Measurements from ENCODE around the gene MERTK. TPM values are rescaled to one million over a fixed set of nuclear protein-coding genes. Genes with fewer than 3 reads are reported as not detected.

Gene MERTK
- total RNA-seq, 4 donors from 2014 or later = 10.8 to 28.6 (median 11.6) TPM

- intact Hi-C loops (cut with DNase I; ENCODE audit: low total_unique reads) = no loop called here
- in situ Hi-C loops (cut with MboI; ENCODE audit: low pct_ligation_motif_present in 1 of 4, low pct_unique_long_range_greater_than_20kb in 1 of 4, low sequenced_read_pairs in 3 of 4) = no loop called here
Observed at GRCh38 chr2:111990375-111990774, 92.0 kb downstream of the MERTK start.

GRCh38 chr2:111990856-111991255, 92.4 kb downstream of the MERTK start:
- Histone ChIP-seq H3K27ac (no peak overlapping the region), H3K27me3 (no peaks in the 10 kb centered on the region), H3K9me3 (no peaks in the 10 kb centered on the region), H3K4me3 (no peak overlapping the region), H3K4me1 (peaks cover 0 to 32% (median 19%) of the 10 kb centered on the region in 4 donors), H3K36me3 (no peaks in the 10 kb centered on the region)
- no peak for DNase-seq
- TF ChIP-seq POLR2A (IDR thresholded peaks at IDR 0.05) (no peak), EP300 (IDR thresholded peaks at IDR 0.05; ENCODE audit: low read depth) (no peak)
- intact Hi-C loops (cut with DNase I; ENCODE audit: low total_unique reads) (no loop called here), in situ Hi-C loops (cut with MboI; ENCODE audit: low pct_ligation_motif_present in 1 of 4, low pct_unique_long_range_greater_than_20kb in 1 of 4, low sequenced_read_pairs in 3 of 4) (no loop called here)
- 92% methylated on average over 3 to 7 of the region's 7 CpGs for WGBS, 2 donors (ENCODE audit: low coverage in 1 of 2)

More at GRCh38 chr2:111990375-111990774, 92.0 kb downstream of the MERTK start:
- Histone ChIP-seq H3K4me1 (peaks cover 0 to 32% (median 15%) of the 10 kb centered on the region in 4 donors), H3K27me3 (no peaks in the 10 kb centered on the region), H3K36me3 (no peaks in the 10 kb centered on the region), H3K27ac (no peak overlapping the region), H3K9me3 (no peaks in the 10 kb centered on the region), H3K4me3 (no peak overlapping the region)
- 82 to 94% methylated on average over 3 of the region's 3 CpGs for WGBS, 2 donors (ENCODE audit: low coverage in 1 of 2)
- DNase-seq = no peak
- TF ChIP-seq POLR2A (IDR thresholded peaks at IDR 0.05) (no peak), EP300 (IDR thresholded peaks at IDR 0.05; ENCODE audit: low read depth) (no peak), POLR2AphosphoS5 (IDR thresholded peaks at IDR 0.05) (no peak), CTCF (IDR thresholded peaks at IDR 0.05) (no peak)

DNA sequence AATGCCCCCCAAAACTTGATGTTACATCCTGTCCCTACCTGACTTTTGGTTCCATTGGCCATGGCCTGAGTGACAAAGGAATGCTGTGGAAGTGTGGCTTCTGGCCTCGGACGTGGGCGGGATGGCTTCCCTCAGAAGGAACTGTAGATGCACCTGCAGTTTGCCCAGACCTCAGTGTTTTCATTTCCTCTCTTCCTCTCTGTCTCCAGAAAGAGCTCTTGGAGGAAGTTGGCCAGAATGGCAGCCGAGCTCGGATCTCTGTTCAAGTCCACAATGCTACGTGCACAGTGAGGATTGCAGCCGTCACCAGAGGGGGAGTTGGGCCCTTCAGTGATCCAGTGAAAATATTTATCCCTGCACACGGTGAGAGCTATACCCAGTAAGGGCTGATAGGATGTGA, 95.6 kb downstream of the MERTK start:
- no peak for TF ChIP-seq CTCF (IDR thresholded peaks at IDR 0.05)
- in situ Hi-C loops (cut with MboI; ENCODE audit: low pct_ligation_motif_present in 1 of 4, low pct_unique_long_range_greater_than_20kb in 1 of 4, low sequenced_read_pairs in 3 of 4) (no loop called here), intact Hi-C loops (cut with DNase I; ENCODE audit: low total_unique reads) (no loop called here)
- Histone ChIP-seq H3K4me3 (no peak overlapping the region), H3K9me3 (no peaks in the 10 kb centered on the region), H3K4me1 (peaks cover 0 to 13% (median 10%) of the 10 kb centered on the region in 4 donors), H3K27ac (no peak overlapping the region), H3K36me3 (no peaks in the 10 kb centered on the region), H3K27me3 (no peaks in the 10 kb centered on the region)
- no peak for DNase-seq
- 90 to 100% methylated on average over 4 to 8 of the region's 8 CpGs for WGBS, 2 donors (ENCODE audit: low coverage in 1 of 2)

DNA sequence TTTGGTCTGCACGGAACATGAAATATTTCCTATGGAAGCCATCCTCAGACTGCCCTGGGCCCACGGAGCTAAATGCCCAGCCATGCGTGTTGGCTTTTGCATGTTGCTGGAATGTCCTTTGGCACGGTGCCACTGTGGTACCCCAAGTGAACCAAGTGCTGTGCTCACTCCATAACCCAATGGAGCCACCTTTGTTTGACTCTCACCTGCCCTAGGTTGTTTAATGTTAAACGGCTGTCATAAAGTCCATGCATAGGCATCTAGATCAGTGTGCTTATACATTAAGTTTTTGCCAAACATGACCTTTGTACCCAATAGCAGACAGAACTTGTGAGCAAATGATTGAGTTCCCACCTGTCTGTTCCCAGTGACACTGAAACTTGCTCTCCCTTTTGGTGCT, 96.7 kb downstream of the MERTK start:
- DNase-seq = peak; percentile 62
- no peak overlapping the region for H3K4me3 ChIP-seq
- H3K4me1 ChIP-seq = peaks cover 0 to 13% (median 8%) of the 10 kb centered on the region in 4 donors
- H3K27me3 ChIP-seq = no peaks in the 10 kb centered on the region
- in situ Hi-C loops (cut with MboI; ENCODE audit: low pct_ligation_motif_present in 1 of 4, low pct_unique_long_range_greater_than_20kb in 1 of 4, low sequenced_read_pairs in 3 of 4) = no loop called here
- H3K36me3 ChIP-seq = no peaks in the 10 kb centered on the region
- H3K9me3 ChIP-seq = no peaks in the 10 kb centered on the region
- intact Hi-C loops (cut with DNase I; ENCODE audit: low total_unique reads) = no loop called here
- peak overlapping the region; percentile 18 to 77 (median 40) for H3K27ac ChIP-seq
- WGBS, 2 donors (ENCODE audit: low coverage in 1 of 2) = 54 to 100% methylated on average over 1 to 5 of the region's 5 CpGs
- TF ChIP-seq POLR2A (IDR thresholded peaks at IDR 0.05) = no peak
- TF ChIP-seq EP300 (IDR thresholded peaks at IDR 0.05; ENCODE audit: low read depth) = no peak
- TF ChIP-seq POLR2AphosphoS5 (IDR thresholded peaks at IDR 0.05) = peak in 1 of 3 donors; percentile 48

- no peak overlapping the region for H3K27ac ChIP-seq
- H3K4me3 ChIP-seq = no peak overlapping the region
- H3K9me3 ChIP-seq = no peaks in the 10 kb centered on the region
- in situ Hi-C loops (cut with MboI; ENCODE audit: low pct_ligation_motif_present in 1 of 4, low pct_unique_long_range_greater_than_20kb in 1 of 4, low sequenced_read_pairs in 3 of 4) (no loop called here), intact Hi-C loops (cut with DNase I; ENCODE audit: low total_unique reads) (no loop called here)
- 88 to 99% methylated on average over 4 of the region's 4 CpGs for WGBS, 2 donors (ENCODE audit: low coverage in 1 of 2)
- no peaks in the 10 kb centered on the region for H3K27me3 ChIP-seq
- no peaks in the 10 kb centered on the region for H3K36me3 ChIP-seq
- H3K4me1 ChIP-seq = peaks cover 0 to 10% (median 6%) of the 10 kb centered on the region in 4 donors
- no peak for TF ChIP-seq CTCF (IDR thresholded peaks at IDR 0.05)
- no peak for DNase-seq
Observed at GRCh38 chr2:111999809-112000208, 101.4 kb downstream of the MERTK start.
